AG09309 (cell line): ENCODE measurements around the gene PRKAG3.

Source experiments
- DNase-seq: peaks from one replicate; pipeline ENCODE4 v3.0.0-alpha.2; 2010; ENCODE audit warnings: low read depth
- H3K4me3 ChIP-seq: 2 replicates; pipeline ENCODE4 v1.5.1; 2011; ENCODE audit warnings: mild to moderate bottlenecking, low read depth, low read length, moderate library complexity; ENCODE audit not compliant: control insufficient read depth
- CTCF ChIP-seq: IDR thresholded peaks from 2 replicates; pipeline ENCODE4 v1.5.1; 2011; ENCODE audit warnings: mild to moderate bottlenecking, low read depth, low read length, inconsistent platforms; ENCODE audit not compliant: insufficient read depth, control insufficient read depth; ENCODE audit errors: missing control alignments

PRKAG3 gene

GRCh38 chr2:218788529-218789255, 42.9 kb downstream of the PRKAG3 start:
- DNase-seq: no peak
- no peak for TF ChIP-seq CTCF

GRCh38 chr2:218786133-218786532, 45.5 kb downstream of the PRKAG3 start:
- no peak for TF ChIP-seq CTCF
- no peak for DNase-seq
- no peak overlapping the region for H3K4me3 ChIP-seq

More at GRCh38 chr2:218788529-218789255, 42.9 kb downstream of the PRKAG3 start:
- H3K4me3 ChIP-seq: no peak overlapping the region

- TF ChIP-seq CTCF: no peak
- H3K4me3 ChIP-seq: no peak overlapping the region
- DNase-seq: no peak
These were observed 46.5 kb downstream of the PRKAG3 start for GRCh38 chr2:218785103-218785502.

- TF ChIP-seq CTCF: no peak
- DNase-seq: no peak
- no peak overlapping the region for H3K4me3 ChIP-seq
These were observed 47.9 kb downstream of the PRKAG3 start for GRCh38 chr2:218783688-218784087.

GRCh38 chr2:218782528-218782844, 49.1 kb downstream of the PRKAG3 start:
- TF ChIP-seq CTCF: no peak
- H3K4me3 ChIP-seq: peak overlapping the region; percentile 39
- DNase-seq: no peak

- no peak for TF ChIP-seq CTCF
- peak within 1 kb of the TSS; percentile 39 for H3K4me3 ChIP-seq
These were observed 49.7 kb downstream of the PRKAG3 start, which contains the start of gene CYP27A1 for GRCh38 chr2:218781691-218782527. TSS of gene CYP27A1 (plus strand) at chr2:218782147. CDS start at chr2:218782183, 36 bp downstream.

More at GRCh38 chr2:218781691-218782527, 49.7 kb downstream of the PRKAG3 start, which contains the start of gene CYP27A1:
- DNase-seq: no peak
